Measurements from ENCODE around the gene LGALS3BP. TPM values are rescaled to one million over a fixed set of nuclear protein-coding genes. Genes with fewer than 3 reads are reported as not detected.
A peak's percentile ranks its signal among the peaks of the same experiment; 100 is the strongest.

LGALS3BP gene
- total and polyA plus RNA-seq, 2 of the 13 experiments (the other 11 are each of a cell fraction or from before 2014, with no cell fraction given) = 137 to 332 TPM

DNA sequence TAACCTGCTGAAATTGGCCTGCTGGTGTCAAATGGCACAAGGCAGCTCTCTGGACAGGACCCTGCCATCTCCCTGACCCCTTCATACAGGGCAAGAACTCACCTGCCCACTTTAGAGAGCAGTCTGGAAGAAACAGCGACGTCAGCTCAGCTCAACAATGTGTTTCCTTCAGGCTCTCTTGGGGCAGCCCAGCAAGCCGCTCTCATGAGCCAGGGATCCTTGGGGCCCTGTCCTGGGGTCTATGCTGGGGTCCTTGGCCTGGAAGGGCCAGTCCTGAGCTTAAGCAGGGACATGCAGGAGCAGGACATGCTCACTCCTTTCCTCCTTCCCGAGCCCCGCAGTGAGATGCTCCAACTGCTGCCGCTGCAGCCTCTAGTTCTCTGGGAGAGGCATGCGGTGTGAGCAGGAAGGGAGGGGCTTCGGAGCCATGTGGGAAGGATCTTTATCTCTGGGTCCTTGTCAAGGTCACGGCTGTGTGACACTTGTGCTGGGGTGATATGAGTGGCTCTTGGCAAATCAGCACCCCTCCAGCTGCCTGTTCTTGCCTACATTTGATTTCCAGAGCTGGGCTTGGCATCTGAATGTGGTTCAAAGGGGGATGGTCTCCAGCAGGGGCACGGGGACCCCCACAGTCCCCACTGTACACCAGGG is 47.7 kb upstream of the LGALS3BP start (continued):
- TF ChIP-seq HNRNPLL (IDR thresholded peaks at IDR 0.05; ENCODE audit: low read depth, low read length, poor library complexity, severe bottlenecking) (no peak), NFIB (CRISPR knock-in tag; IDR thresholded peaks at IDR 0.05; ENCODE audit: borderline replicate concordance) (no peak), MAFF (IDR thresholded peaks at IDR 0.05; ENCODE audit: low read depth, low read length) (no peak), ZNF766 (CRISPR knock-in tag; IDR thresholded peaks at IDR 0.05; ENCODE audit: borderline replicate concordance) (no peak), ZSCAN21 (CRISPR knock-in tag; IDR thresholded peaks at IDR 0.05; ENCODE audit: borderline replicate concordance) (0 out of 2 replicates have a peak, but pooled peaks have one; percentile 42), HNF4G (IDR thresholded peaks at IDR 0.05; ENCODE audit: borderline replicate concordance, low read depth, low read length) (no peak), HNF4G (CRISPR knock-in tag; IDR thresholded peaks at IDR 0.05; ENCODE audit: borderline replicate concordance, low read depth) (no peak), ZFP36L2 (CRISPR knock-in tag; IDR thresholded peaks at IDR 0.05) (no peak; the same call in 1 of the 2 replicates), PHB2 (IDR thresholded peaks at IDR 0.05; ENCODE audit: partially characterized antibody) (no peak)
- TF ChIP-seq, protein P1, sequence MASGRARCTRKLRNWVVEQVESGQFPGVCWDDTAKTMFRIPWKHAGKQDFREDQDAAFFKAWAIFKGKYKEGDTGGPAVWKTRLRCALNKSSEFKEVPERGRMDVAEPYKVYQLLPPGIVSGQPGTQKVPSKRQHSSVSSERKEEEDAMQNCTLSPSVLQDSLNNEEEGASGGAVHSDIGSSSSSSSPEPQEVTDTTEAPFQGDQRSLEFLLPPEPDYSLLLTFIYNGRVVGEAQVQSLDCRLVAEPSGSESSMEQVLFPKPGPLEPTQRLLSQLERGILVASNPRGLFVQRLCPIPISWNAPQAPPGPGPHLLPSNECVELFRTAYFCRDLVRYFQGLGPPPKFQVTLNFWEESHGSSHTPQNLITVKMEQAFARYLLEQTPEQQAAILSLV (CRISPR knock-in tag; IDR thresholded peaks at IDR 0.05; ENCODE audit: borderline replicate concordance) = no peak
- TF ChIP-seq, protein P2, sequence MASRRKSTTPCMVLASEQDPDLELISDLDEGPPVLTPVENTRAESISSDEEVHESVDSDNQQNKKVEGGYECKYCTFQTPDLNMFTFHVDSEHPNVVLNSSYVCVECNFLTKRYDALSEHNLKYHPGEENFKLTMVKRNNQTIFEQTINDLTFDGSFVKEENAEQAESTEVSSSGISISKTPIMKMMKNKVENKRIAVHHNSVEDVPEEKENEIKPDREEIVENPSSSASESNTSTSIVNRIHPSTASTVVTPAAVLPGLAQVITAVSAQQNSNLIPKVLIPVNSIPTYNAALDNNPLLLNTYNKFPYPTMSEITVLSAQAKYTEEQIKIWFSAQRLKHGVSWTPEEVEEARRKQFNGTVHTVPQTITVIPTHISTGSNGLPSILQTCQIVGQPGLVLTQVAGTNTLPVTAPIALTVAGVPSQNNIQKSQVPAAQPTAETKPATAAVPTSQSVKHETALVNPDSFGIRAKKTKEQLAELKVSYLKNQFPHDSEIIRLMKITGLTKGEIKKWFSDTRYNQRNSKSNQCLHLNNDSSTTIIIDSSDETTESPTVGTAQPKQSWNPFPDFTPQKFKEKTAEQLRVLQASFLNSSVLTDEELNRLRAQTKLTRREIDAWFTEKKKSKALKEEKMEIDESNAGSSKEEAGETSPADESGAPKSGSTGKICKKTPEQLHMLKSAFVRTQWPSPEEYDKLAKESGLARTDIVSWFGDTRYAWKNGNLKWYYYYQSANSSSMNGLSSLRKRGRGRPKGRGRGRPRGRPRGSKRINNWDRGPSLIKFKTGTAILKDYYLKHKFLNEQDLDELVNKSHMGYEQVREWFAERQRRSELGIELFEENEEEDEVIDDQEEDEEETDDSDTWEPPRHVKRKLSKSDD (CRISPR knock-in tag; IDR thresholded peaks at IDR 0.05; ENCODE audit: low read depth) = no peak
- TF ChIP-seq, protein P3, sequence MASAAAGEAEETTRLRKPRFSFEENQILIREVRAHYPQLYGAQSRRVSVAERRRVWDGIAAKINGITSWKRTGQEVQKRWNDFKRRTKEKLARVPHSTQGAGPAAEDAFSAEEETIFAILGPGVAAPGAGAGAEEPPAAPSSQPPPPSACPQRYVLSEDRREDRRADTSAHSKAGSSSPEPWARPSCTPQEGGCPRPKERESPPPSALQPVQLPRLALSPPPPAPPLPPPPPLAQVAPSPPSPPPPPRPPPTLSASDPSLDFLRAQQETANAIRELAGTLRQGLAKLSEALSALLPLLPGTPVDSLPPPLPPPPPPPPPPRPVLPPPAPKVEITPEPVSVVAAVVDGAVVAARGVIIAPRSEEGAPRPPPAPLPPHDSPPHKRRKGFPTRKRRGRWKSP (CRISPR knock-in tag; IDR thresholded peaks at IDR 0.05) = no peak
- TF ChIP-seq, protein P4, sequence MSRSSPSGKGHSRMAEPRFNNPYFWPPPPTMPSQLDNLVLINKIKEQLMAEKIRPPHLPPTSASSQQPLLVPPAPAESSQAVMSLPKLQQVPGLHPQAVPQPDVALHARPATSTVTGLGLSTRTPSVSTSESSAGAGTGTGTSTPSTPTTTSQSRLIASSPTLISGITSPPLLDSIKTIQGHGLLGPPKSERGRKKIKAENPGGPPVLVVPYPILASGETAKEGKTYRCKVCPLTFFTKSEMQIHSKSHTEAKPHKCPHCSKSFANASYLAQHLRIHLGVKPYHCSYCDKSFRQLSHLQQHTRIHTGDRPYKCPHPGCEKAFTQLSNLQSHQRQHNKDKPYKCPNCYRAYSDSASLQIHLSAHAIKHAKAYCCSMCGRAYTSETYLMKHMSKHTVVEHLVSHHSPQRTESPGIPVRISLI (CRISPR knock-in tag; IDR thresholded peaks at IDR 0.05; ENCODE audit: borderline replicate concordance) = no peak
- TF ChIP-seq, protein P5, sequence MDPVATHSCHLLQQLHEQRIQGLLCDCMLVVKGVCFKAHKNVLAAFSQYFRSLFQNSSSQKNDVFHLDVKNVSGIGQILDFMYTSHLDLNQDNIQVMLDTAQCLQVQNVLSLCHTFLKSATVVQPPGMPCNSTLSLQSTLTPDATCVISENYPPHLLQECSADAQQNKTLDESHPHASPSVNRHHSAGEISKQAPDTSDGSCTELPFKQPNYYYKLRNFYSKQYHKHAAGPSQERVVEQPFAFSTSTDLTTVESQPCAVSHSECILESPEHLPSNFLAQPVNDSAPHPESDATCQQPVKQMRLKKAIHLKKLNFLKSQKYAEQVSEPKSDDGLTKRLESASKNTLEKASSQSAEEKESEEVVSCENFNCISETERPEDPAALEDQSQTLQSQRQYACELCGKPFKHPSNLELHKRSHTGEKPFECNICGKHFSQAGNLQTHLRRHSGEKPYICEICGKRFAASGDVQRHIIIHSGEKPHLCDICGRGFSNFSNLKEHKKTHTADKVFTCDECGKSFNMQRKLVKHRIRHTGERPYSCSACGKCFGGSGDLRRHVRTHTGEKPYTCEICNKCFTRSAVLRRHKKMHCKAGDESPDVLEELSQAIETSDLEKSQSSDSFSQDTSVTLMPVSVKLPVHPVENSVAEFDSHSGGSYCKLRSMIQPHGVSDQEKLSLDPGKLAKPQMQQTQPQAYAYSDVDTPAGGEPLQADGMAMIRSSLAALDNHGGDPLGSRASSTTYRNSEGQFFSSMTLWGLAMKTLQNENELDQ (CRISPR knock-in tag; IDR thresholded peaks at IDR 0.05; ENCODE audit: borderline replicate concordance) = no peak
- TF ChIP-seq, protein P6, sequence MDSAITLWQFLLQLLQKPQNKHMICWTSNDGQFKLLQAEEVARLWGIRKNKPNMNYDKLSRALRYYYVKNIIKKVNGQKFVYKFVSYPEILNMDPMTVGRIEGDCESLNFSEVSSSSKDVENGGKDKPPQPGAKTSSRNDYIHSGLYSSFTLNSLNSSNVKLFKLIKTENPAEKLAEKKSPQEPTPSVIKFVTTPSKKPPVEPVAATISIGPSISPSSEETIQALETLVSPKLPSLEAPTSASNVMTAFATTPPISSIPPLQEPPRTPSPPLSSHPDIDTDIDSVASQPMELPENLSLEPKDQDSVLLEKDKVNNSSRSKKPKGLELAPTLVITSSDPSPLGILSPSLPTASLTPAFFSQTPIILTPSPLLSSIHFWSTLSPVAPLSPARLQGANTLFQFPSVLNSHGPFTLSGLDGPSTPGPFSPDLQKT (CRISPR knock-in tag; IDR thresholded peaks at IDR 0.05; ENCODE audit: borderline replicate concordance) = no peak

Measured in HepG2 (cell line).